Measurements from ENCODE around the gene HAAO.

The HAAO gene

DNA sequence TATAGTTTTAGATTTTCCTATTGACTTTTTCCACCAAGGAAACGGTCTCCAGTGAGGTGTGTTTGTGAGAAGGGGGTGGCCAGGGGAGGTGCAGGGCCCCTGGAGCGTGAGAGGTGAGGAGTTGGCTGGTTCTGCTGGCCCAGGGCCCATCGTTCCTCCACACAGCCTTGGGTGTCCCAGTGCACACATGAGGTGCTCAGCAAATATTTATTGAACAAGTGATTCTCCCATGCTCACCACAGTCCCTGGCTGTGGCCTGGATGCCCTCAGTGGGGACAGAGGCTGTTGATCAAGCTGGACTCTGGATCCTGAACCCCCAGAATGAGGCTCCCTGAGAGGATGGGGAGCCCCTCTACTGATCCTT, 5.0 kb downstream of the HAAO start:
- TF ChIP-seq, protein P1, sequence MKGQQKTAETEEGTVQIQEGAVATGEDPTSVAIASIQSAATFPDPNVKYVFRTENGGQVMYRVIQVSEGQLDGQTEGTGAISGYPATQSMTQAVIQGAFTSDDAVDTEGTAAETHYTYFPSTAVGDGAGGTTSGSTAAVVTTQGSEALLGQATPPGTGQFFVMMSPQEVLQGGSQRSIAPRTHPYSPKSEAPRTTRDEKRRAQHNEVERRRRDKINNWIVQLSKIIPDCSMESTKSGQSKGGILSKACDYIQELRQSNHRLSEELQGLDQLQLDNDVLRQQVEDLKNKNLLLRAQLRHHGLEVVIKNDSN (IDR thresholded peaks at IDR 0.05) = no peak
- TF ChIP-seq YY1 (IDR thresholded peaks at IDR 0.05; ENCODE audit: low read depth) (no peak), NFIC (IDR thresholded peaks at IDR 0.05) (no peak), CREB1 (IDR thresholded peaks at IDR 0.05; ENCODE audit: low read depth) (no peak), ZBTB7A (IDR thresholded peaks at IDR 0.05; ENCODE audit: low read depth) (no peak)

DNA sequence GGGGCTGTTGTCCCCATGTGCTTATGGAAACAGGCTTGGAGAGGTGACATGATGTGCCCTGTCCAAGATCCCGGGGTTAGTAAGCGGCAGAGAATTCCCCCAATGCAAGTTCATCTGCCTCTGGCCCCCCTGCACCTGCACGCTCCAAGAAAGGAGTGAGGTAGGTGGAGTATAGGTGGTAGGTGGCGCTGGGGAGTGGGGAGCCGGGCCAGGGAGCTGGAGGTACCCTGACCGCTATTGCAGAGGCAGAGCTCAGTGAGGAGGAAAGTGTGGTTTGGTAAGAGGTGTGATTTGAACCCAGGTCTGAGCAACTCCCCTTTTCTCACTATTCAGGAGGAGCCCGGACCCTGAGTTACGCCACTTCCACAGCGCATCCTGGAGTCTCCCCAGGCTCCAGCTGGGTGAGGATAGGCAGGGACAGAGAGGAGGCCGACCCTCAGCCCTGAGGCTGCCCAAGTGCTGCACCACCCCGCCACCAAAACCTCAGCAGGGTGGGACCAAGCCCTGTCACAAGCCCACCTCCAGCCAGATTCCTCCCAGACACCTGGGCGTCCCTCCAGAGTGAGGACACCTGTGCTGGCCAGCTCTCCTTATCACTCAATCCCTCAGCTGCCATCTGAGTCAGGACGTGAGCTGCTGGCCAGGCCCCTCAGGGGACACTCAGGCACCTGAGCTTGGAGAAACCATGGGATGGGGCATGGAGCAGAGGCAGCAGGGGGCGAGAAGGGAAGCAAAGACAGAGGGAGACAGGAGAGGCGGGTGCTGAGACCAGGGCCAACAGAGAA, 5.6 kb downstream of the HAAO start:
- no peak for TF ChIP-seq CREB1 (IDR thresholded peaks at IDR 0.05; ENCODE audit: low read depth)

DNA sequence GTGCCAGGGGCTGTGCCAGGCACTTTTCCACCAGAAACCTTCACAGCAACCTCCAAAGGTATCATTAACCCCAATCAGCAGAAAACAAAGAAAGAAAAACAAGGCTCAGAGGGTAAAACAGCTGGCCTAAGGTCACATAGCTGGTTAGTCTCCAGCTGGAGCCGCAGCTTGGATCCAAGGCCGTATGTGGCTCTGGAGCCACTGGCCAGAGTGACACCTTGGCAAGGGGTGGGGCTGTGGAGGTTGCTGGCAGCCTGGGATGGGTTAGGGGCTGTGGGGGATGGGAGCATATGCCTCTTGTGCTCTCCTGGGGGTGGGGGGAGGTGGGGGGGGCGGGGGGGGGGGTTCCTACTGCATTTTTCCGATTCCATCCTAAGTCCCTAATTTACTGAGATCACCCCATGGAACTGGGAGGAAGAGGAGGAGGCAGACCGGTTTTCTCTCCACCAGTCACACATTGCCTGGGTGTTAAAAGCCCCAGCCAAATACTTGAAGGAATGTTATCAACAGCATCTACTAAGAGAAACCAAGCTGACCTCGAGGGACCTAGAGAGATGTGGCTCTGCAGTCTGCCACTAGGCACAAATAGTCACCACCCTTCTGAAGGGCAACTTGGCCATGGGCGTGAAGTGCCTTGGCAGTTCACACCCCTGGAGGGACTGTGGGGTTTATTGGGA, 8.0 kb downstream of the HAAO start:
- TF ChIP-seq, protein P1 (IDR thresholded peaks at IDR 0.05) = no peak
- TF ChIP-seq, protein P2, sequence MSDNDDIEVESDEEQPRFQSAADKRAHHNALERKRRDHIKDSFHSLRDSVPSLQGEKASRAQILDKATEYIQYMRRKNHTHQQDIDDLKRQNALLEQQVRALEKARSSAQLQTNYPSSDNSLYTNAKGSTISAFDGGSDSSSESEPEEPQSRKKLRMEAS (IDR thresholded peaks at IDR 0.05) = no peak
- no peak for TF ChIP-seq YY1 (IDR thresholded peaks at IDR 0.05; ENCODE audit: low read depth)

DNA sequence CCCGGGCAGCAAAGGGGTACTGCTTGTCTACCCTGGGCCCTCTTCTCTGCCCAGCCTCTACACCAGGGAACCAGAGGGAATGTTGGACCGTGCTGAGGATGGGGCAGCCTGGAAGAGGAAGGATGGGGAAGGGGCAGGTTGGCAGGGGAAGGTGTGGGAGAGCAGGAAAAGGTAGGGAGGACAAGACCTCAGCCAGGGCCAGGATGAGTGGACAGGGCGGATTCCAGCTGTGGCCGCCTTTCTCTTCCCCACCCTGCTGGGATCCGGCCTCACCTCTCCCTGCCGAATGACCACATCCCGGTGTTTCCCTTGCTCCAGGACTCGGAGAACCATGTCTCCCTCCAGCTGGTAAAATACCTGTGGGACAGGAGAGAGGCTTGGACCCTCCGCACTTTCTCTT, 8.9 kb downstream of the HAAO start:
- no peak for TF ChIP-seq EGR1 (IDR thresholded peaks at IDR 0.05)
- no peak for TF ChIP-seq TAF1 (IDR thresholded peaks at IDR 0.05; ENCODE audit: low read depth)
- no peak for TF ChIP-seq NFIC (IDR thresholded peaks at IDR 0.05)
- TF ChIP-seq, protein P3, sequence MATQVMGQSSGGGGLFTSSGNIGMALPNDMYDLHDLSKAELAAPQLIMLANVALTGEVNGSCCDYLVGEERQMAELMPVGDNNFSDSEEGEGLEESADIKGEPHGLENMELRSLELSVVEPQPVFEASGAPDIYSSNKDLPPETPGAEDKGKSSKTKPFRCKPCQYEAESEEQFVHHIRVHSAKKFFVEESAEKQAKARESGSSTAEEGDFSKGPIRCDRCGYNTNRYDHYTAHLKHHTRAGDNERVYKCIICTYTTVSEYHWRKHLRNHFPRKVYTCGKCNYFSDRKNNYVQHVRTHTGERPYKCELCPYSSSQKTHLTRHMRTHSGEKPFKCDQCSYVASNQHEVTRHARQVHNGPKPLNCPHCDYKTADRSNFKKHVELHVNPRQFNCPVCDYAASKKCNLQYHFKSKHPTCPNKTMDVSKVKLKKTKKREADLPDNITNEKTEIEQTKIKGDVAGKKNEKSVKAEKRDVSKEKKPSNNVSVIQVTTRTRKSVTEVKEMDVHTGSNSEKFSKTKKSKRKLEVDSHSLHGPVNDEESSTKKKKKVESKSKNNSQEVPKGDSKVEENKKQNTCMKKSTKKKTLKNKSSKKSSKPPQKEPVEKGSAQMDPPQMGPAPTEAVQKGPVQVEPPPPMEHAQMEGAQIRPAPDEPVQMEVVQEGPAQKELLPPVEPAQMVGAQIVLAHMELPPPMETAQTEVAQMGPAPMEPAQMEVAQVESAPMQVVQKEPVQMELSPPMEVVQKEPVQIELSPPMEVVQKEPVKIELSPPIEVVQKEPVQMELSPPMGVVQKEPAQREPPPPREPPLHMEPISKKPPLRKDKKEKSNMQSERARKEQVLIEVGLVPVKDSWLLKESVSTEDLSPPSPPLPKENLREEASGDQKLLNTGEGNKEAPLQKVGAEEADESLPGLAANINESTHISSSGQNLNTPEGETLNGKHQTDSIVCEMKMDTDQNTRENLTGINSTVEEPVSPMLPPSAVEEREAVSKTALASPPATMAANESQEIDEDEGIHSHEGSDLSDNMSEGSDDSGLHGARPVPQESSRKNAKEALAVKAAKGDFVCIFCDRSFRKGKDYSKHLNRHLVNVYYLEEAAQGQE (IDR thresholded peaks at IDR 0.05; ENCODE audit: low read depth) = no peak
- TF ChIP-seq, protein P1 (IDR thresholded peaks at IDR 0.05) = no peak
- no peak for TF ChIP-seq EP300 (IDR thresholded peaks at IDR 0.05; ENCODE audit: borderline replicate concordance)
- no peak for TF ChIP-seq YY1 (IDR thresholded peaks at IDR 0.05; ENCODE audit: low read depth)
- TF ChIP-seq FOXM1 (IDR thresholded peaks at IDR 0.05; ENCODE audit: borderline replicate concordance, low read depth) = no peak
- no peak for TF ChIP-seq CREB1 (IDR thresholded peaks at IDR 0.05; ENCODE audit: low read depth)
- TF ChIP-seq CEBPB (IDR thresholded peaks at IDR 0.05) = no peak
- TF ChIP-seq TEAD4 (IDR thresholded peaks at IDR 0.05) = no peak

DNA sequence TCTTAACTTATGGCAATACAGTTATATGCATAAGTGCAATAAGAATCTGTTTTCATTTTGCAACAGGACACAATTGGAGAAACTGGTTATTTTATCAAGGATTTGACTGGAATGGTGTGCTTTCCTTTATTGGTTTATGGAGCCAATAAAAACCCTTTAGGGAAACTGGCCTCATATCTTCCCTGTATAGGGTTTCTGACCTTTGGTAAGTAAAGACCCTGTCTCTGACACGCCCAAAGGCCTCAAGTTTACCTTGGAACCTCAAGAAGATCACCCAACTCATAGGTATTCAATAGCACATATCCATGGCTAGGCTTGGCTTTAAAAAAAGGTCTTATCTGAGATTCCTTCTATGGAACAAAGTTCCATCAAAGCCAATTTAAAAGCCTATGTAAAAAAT, 11.2 kb downstream of the HAAO start:
- TF ChIP-seq EGR1 (IDR thresholded peaks at IDR 0.05) = no peak
- TF ChIP-seq, protein P2 (IDR thresholded peaks at IDR 0.05) = no peak
- no peak for TF ChIP-seq TEAD4 (IDR thresholded peaks at IDR 0.05)
- TF ChIP-seq CEBPB (IDR thresholded peaks at IDR 0.05) = no peak
- TF ChIP-seq, protein P1 (IDR thresholded peaks at IDR 0.05) = no peak
- TF ChIP-seq TCF12 (IDR thresholded peaks at IDR 0.05; ENCODE audit: low read depth) = no peak
- no peak for TF ChIP-seq TAF1 (IDR thresholded peaks at IDR 0.05; ENCODE audit: low read depth)
- TF ChIP-seq EP300 (IDR thresholded peaks at IDR 0.05; ENCODE audit: borderline replicate concordance) = no peak
- TF ChIP-seq CREB1 (IDR thresholded peaks at IDR 0.05; ENCODE audit: low read depth) = no peak
- no peak for TF ChIP-seq RAD21 (IDR thresholded peaks at IDR 0.05; ENCODE audit: low read depth)
- no peak for TF ChIP-seq YY1 (IDR thresholded peaks at IDR 0.05; ENCODE audit: low read depth)

DNA sequence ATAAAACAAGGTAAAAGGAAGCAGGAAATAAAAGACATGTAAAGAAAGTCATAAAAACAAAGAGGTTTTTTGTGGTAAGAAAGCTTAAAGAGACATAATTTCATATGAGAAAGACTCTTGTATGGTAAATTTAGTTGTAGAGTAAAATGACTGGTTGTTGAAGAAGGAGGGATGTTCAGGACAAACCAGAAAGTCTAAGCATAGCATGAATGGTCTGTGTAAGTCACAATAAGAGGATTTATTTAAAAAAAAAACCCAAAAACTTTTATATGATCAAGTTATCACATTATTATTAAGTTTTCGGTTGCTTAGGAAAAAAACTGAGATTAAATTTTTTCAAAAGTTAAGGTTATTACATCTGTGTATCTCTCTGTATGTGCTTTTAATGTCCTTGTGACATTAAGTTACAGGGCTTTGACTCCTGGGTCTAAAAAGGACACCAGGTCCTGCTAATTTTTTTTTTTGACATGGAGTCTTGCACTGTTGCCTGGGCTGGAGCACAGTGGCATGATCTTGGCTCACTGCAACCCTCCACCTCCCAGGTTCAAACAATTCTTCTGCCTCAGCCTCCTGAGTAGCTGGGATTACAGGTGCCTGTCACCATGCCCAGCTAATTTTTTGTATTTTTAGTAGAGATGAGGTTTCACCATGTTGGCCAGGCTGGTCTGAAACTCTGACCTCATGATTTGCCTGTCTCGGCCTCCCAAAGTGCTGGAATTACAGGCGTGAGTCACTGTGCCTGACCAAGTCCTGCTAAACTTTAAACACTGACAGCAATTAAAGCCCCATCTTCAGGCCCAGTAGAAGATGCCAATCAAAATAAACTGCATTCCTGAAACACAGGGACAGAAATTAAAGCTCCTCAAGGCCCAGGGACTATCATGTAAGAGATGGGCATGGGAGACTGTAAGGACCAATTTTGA, 14.2 kb downstream of the HAAO start:
- no peak for TF ChIP-seq YY1 (IDR thresholded peaks at IDR 0.05; ENCODE audit: low read depth)

DNA sequence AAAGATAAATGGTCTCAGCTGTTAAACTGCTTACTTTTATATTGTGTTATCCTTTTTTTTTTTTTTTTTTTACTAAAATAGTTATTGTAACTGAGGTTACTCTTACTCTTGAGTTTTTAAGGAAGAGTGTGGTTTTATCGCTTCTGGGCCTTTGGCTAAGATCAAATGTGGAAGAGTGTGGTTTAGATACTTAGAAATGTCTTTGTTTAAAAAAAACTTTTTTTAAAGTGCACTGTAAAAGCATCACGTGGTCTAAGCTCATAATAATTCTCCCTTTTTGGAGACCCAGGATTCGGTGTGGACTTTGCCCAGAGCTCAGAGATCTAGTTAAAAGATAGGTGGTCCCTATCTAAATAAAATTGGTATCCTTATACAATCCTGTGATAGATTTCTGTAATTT, 16.6 kb downstream of the HAAO start:
- TF ChIP-seq CREB1 (IDR thresholded peaks at IDR 0.05; ENCODE audit: low read depth) = no peak
- no peak for TF ChIP-seq TCF12 (IDR thresholded peaks at IDR 0.05; ENCODE audit: low read depth)
- no peak for TF ChIP-seq FOXM1 (IDR thresholded peaks at IDR 0.05; ENCODE audit: borderline replicate concordance, low read depth)
- TF ChIP-seq ZBTB7A (IDR thresholded peaks at IDR 0.05; ENCODE audit: low read depth) = no peak
- TF ChIP-seq EGR1 (IDR thresholded peaks at IDR 0.05) = no peak
- TF ChIP-seq, protein P2 (IDR thresholded peaks at IDR 0.05) = no peak
- no peak for TF ChIP-seq YY1 (IDR thresholded peaks at IDR 0.05; ENCODE audit: low read depth)
- no peak for TF ChIP-seq RAD21 (IDR thresholded peaks at IDR 0.05; ENCODE audit: low read depth)
